H1 (cell line): Measurements from ENCODE around the gene PREX1. TPM values are rescaled to one million over a fixed set of nuclear protein-coding genes. Genes with fewer than 3 reads are reported as not detected.

Experiments
- CTCF ChIA-PET: fragments of 300-600 bp; sonication (Branson Sonifier 250); formaldehyde crosslinking; loops from one replicate; lab custom pipeline; 2021; ENCODE audit not compliant: partially characterized antibody; lab: Charles Lee
- POLR2A ChIA-PET: fragments of 300-600 bp; sonication (Branson Sonifier 250); formaldehyde crosslinking; loops from one replicate; lab custom pipeline; 2021; ENCODE audit warnings: inconsistent platforms; ENCODE audit not compliant: partially characterized antibody; lab: Charles Lee
- DNase-seq, 2 experiments: peaks; one replicate each; pipeline versions ENCODE4 v3.0.0 to v3.0.0-alpha.2; 2010 to 2022; ENCODE audit warnings: low spot score in 2 of 2, low read depth in 1 of 2, mixed read lengths in 1 of 2
- FAIRE-seq: peaks from 2 replicates; lab custom pipeline; 2011; peaks lifted over from hg19 to GRCh38; lab: Jason Lieb, UNC
- H2AFZ ChIP-seq: 2 replicates; pipeline ENCODE4 v1.8.1; 2012; ENCODE audit warnings: low read length, inconsistent platforms
- H2AK5ac ChIP-seq: 2 replicates; pipeline ENCODE4 v1.6.1; 2013; ENCODE audit warnings: low read depth, low read length
- H2BK120ac ChIP-seq: replicated peaks from 2 replicates; pipeline ENCODE3; 2013; ENCODE audit warnings: low read depth, low read length, inconsistent platforms
- H2BK12ac ChIP-seq: 2 replicates; pipeline ENCODE4 v1.6.1; 2013; ENCODE audit warnings: low read depth, low read length
- H2BK15ac ChIP-seq: 2 replicates; pipeline ENCODE4 v1.6.1; 2013; ENCODE audit warnings: low read length
- H2BK20ac ChIP-seq: 2 replicates; pipeline ENCODE4 v1.6.1; 2013; ENCODE audit warnings: low read length
- H2BK5ac ChIP-seq: 2 replicates; pipeline ENCODE4 v1.6.1; 2013; ENCODE audit warnings: low read depth, low read length
- H3K14ac ChIP-seq: 2 replicates; pipeline ENCODE4 v1.6.1; 2013; ENCODE audit warnings: inconsistent platforms; ENCODE audit not compliant: insufficient read length
- H3K18ac ChIP-seq: 2 replicates; pipeline ENCODE4 v1.6.1; 2013; ENCODE audit warnings: low read length; ENCODE audit errors: extremely low read depth
- H3K23ac ChIP-seq: 2 replicates; pipeline ENCODE4 v1.6.1; 2013; ENCODE audit warnings: inconsistent platforms; ENCODE audit not compliant: insufficient read length
- H3K23me2 ChIP-seq: 2 replicates; pipeline ENCODE4 v1.6.1; 2013; ENCODE audit warnings: low read depth, low read length
- H3K27ac ChIP-seq: 2 replicates; pipeline ENCODE4 v1.6.1; 2011; ENCODE audit warnings: low read depth, low read length, inconsistent platforms
- H3K27me3 ChIP-seq, 4 experiments: replicated peaks in 1 of 4; 1 replicate in 1 of 4; 2 replicates in 3 of 4; pipeline versions ENCODE4 v1.6.1 to v1.8.1; 2011 to 2013; ENCODE audit warnings: low read length in 3 of 4, mild to moderate bottlenecking in 3 of 4, inconsistent platforms in 2 of 4, mixed read lengths in 2 of 4, moderate library complexity in 1 of 4; ENCODE audit not compliant: control insufficient read depth in 3 of 4, insufficient read depth in 3 of 4; ENCODE audit errors: extremely low read depth in 1 of 4
- H3K36me3 ChIP-seq, 4 experiments: 2 replicates each; pipeline versions ENCODE4 v1.6.1 to v1.8.1; 2011 to 2013; ENCODE audit warnings: mild to moderate bottlenecking in 4 of 4, low read length in 3 of 4, moderate library complexity in 2 of 4, control low read depth in 1 of 4, inconsistent platforms in 1 of 4; ENCODE audit not compliant: insufficient read depth in 4 of 4, control insufficient read depth in 2 of 4
- H3K4ac ChIP-seq: replicated peaks from 2 replicates; pipeline ENCODE3; 2013; ENCODE audit warnings: low read length, low read depth, mixed read lengths, inconsistent platforms; ENCODE audit not compliant: insufficient read length
- H3K4me1 ChIP-seq, 4 experiments: replicated peaks in 1 of 4; 1 replicate in 1 of 4; 2 replicates in 3 of 4; pipeline versions ENCODE4 v1.6.1 to v1.8.1; 2011 to 2013; ENCODE audit warnings: low read length in 3 of 4, inconsistent platforms in 2 of 4, mixed read lengths in 1 of 4; ENCODE audit not compliant: insufficient read depth in 4 of 4, control insufficient read depth in 3 of 4
- H3K4me2 ChIP-seq, 2 experiments: 2 replicates each; pipeline versions ENCODE4 v1.6.1 to v1.8.1; 2011 to 2013; ENCODE audit warnings: low read depth in 2 of 2, low read length in 2 of 2, control low read depth in 1 of 2, inconsistent platforms in 1 of 2, mild to moderate bottlenecking in 1 of 2; ENCODE audit not compliant: insufficient read depth in 1 of 2
- H3K4me3 ChIP-seq, 4 experiments: fragments of 200-600, 300-600 bp in 1 of 4; sonication (generic), shearing (Covaris generic), sonication (Bioruptor Twin) in 1 of 4; 2 replicates each; pipeline versions ENCODE4 v1.5.1 to v1.8.1; 2011 to 2016; ENCODE audit warnings: low read length in 4 of 4, low read depth in 3 of 4, control low read depth in 2 of 4, inconsistent platforms in 2 of 4, mild to moderate bottlenecking in 2 of 4, mixed read lengths in 1 of 4, moderate library complexity in 1 of 4; ENCODE audit not compliant: insufficient read depth in 2 of 4; ENCODE audit errors: extremely low read depth in 1 of 4
- H3K56ac ChIP-seq: replicated peaks from 2 replicates; pipeline ENCODE3; 2013; ENCODE audit warnings: low read depth, mild to moderate bottlenecking, mixed read lengths, low read length, inconsistent platforms; ENCODE audit not compliant: insufficient read length
- H3K79me1 ChIP-seq: 2 replicates; pipeline ENCODE4 v1.6.1; 2013; ENCODE audit warnings: low read depth, low read length, control low read depth
- H3K79me2 ChIP-seq, 2 experiments: 2 replicates each; pipeline versions ENCODE4 v1.6.1 to v1.8.1; 2012 to 2013; ENCODE audit warnings: low read length in 2 of 2, mild to moderate bottlenecking in 2 of 2, inconsistent platforms in 1 of 2; ENCODE audit not compliant: insufficient read depth in 2 of 2, control insufficient read depth in 1 of 2
- H3K9ac ChIP-seq, 4 experiments: replicated peaks in 1 of 4; 1 replicate in 1 of 4; 2 replicates in 3 of 4; pipeline versions ENCODE4 v1.6.1 to v1.8.1; 2011 to 2013; ENCODE audit warnings: low read depth in 3 of 4, low read length in 3 of 4, control low read depth in 2 of 4, mild to moderate bottlenecking in 2 of 4, moderate library complexity in 2 of 4, inconsistent platforms in 1 of 4; ENCODE audit errors: extremely low read depth in 1 of 4
- H3K9me3 ChIP-seq, 2 experiments: 2 replicates each; pipeline versions ENCODE4 v1.6.1 to v1.8.1; 2012 to 2013; ENCODE audit warnings: mild to moderate bottlenecking in 2 of 2, moderate library complexity in 2 of 2, control low read depth in 1 of 2, inconsistent platforms in 1 of 2, low read depth in 1 of 2, low read length in 1 of 2, mixed read lengths in 1 of 2; ENCODE audit not compliant: insufficient read depth in 2 of 2
- H4K20me1 ChIP-seq, 2 experiments: replicated peaks in 1 of 2; 2 replicates each; pipeline versions ENCODE3 to v1.8.1; 2011 to 2013; ENCODE audit warnings: inconsistent platforms in 2 of 2, low read length in 2 of 2, mild to moderate bottlenecking in 1 of 2; ENCODE audit not compliant: insufficient read depth in 2 of 2, control insufficient read depth in 1 of 2
- H4K5ac ChIP-seq: 2 replicates; pipeline ENCODE4 v1.6.1; 2013; ENCODE audit warnings: low read length, low read depth, mixed read lengths, inconsistent platforms; ENCODE audit not compliant: insufficient read length
- H4K8ac ChIP-seq: 2 replicates; pipeline ENCODE4 v1.8.0; 2013; ENCODE audit warnings: mild to moderate bottlenecking, moderate library complexity, low read length, inconsistent platforms; ENCODE audit not compliant: insufficient read depth; ENCODE audit errors: extremely low read depth
- H4K91ac ChIP-seq: replicated peaks from 2 replicates; pipeline ENCODE3; 2013; ENCODE audit warnings: low read length, mixed read lengths, inconsistent platforms; ENCODE audit not compliant: insufficient read length
- ATF3 ChIP-seq: IDR thresholded peaks from 2 replicates; pipeline ENCODE4 v1.6.1; 2011; ENCODE audit warnings: low read depth, mild to moderate bottlenecking, low read length; ENCODE audit not compliant: insufficient read depth
- BRCA1 ChIP-seq: IDR thresholded peaks from 2 replicates; pipeline ENCODE4 v1.6.1; 2012; ENCODE audit warnings: low read depth, low read length, improper control_type of control experiment
- CHD1 ChIP-seq: IDR thresholded peaks from 2 replicates; pipeline ENCODE4 v1.6.1; 2012; ENCODE audit warnings: low read depth, low read length, improper control_type of control experiment
- CHD2 ChIP-seq: IDR thresholded peaks from 2 replicates; pipeline ENCODE4 v1.6.1; 2012; ENCODE audit warnings: low read length, improper control_type of control experiment
- HDAC2 ChIP-seq, 2 experiments: fragments of 300-600 bp in 1 of 2; sonication (generic) in 1 of 2; IDR thresholded peaks; 2 replicates each; pipeline ENCODE4 v1.6.1; 2011 to 2012; ENCODE audit warnings: low read depth in 2 of 2, low read length in 2 of 2, mild to moderate bottlenecking in 2 of 2, moderate library complexity in 2 of 2, borderline replicate concordance in 1 of 2, inconsistent platforms in 1 of 2
- MAX ChIP-seq: IDR thresholded peaks from 2 replicates; pipeline ENCODE4 v1.6.1; 2012; ENCODE audit warnings: inconsistent platforms
- POLR2A ChIP-seq, 2 experiments: IDR thresholded peaks; 1 replicate in 1 of 2; 2 replicates in 1 of 2; pipeline ENCODE4 v1.6.1; 2011; ENCODE audit warnings: low read depth in 2 of 2, low read length in 2 of 2, mild to moderate bottlenecking in 2 of 2; ENCODE audit errors: control extremely low read depth in 1 of 2
- RBBP5 ChIP-seq: IDR thresholded peaks from 2 replicates; pipeline ENCODE4 v1.7.1; 2012; ENCODE audit warnings: low read depth, mild to moderate bottlenecking, inconsistent platforms, low read length, moderate library complexity, borderline replicate concordance
- SIN3A ChIP-seq, 2 experiments: IDR thresholded peaks in 1 of 2; conservative IDR thresholded peaks in 1 of 2; 2 replicates each; pipeline ENCODE4 v1.6.1; 2011 to 2012; ENCODE audit warnings: low read length in 2 of 2, improper control_type of control experiment in 1 of 2, low read depth in 1 of 2, mild to moderate bottlenecking in 1 of 2
- SIX5 ChIP-seq: IDR thresholded peaks from 2 replicates; pipeline ENCODE4 v1.6.1; 2011; ENCODE audit warnings: mild to moderate bottlenecking, low read depth, low read length
- TCF12 ChIP-seq: IDR thresholded peaks from 2 replicates; pipeline ENCODE4 v1.6.1; 2011; ENCODE audit warnings: low read depth, mild to moderate bottlenecking, low read length
- YY1 ChIP-seq: IDR thresholded peaks from 2 replicates; pipeline ENCODE4 v1.6.1; 2011; ENCODE audit warnings: low read depth, mild to moderate bottlenecking, low read length
- WGBS, 2 experiments: shearing (Covaris generic) in 1 of 2; methylation state at CpG; one replicate each; pipeline versions ENCODE4 v1.1.6 to v1.1.7; 2013 to 2015; ENCODE audit warnings: low lambda C conversion rate in 2 of 2, mixed read lengths in 2 of 2, inconsistent platforms in 1 of 2, low coverage in 1 of 2, missing lambda C conversion rate in 1 of 2; ENCODE audit not compliant: insufficient replicate concordance in 2 of 2, insufficient coverage in 1 of 2, insufficient read length in 1 of 2; ENCODE audit errors: extremely low coverage in 1 of 2, missing lambda C conversion rate in 1 of 2; 5-methylcytosine and 5-hydroxymethylcytosine counted together
- polyA plus RNA-seq, 7 experiments: library from polyadenylated mRNA; depleted of rRNA in 3 of 7; stranded (reverse) in 5 of 7; unstranded in 2 of 7; fragments of >200 nt in 5 of 7; fragments of 200-250 nt in 2 of 7; gene quantifications; 1 replicate in 5 of 7; 2 replicates in 1 of 7; 4 replicates in 1 of 7; pipeline versions ENCODE4 v1.2.1 to v1.2.3, GENCODE V29; 2011 to 2013; ENCODE audit warnings: missing spikeins in 2 of 7, mixed read lengths in 2 of 7
- total RNA-seq: library from RNA; stranded (reverse); fragmentation: NEBNext Ultra II Directional; extraction: Animal tissue kit (Norgen Biotek cat#: 25700); gene quantifications from 2 replicates; pipeline ENCODE4 v1.2.1, GENCODE V29; 2021

The PREX1 gene
- total and polyA plus RNA-seq, 2 of the 8 experiments (the other 6 are each of a cell fraction or from before 2014, with no cell fraction given) = 10.7 to 12.8 TPM

DNA sequence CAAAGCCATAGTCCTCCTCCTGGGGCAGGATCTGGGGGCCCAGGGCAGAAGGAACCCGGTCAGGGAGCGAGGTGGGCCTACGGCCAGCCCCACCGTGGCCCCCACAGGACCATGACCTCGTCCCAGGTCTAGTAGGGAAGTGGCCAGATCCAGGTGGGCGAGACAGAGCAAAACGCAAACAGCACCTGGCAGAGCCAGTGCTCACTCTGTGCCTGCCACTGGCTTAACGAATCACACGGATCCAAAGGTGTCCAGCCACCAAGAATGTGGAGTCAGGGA is 169.7 kb downstream of the PREX1 start:
- DNase-seq (no peak), FAIRE-seq (no peak)
- H4K5ac ChIP-seq = no peak overlapping the region
- H3K4ac ChIP-seq = no peak overlapping the region
- no peak overlapping the region for H3K56ac ChIP-seq
- H3K23ac ChIP-seq = no peak overlapping the region
- ChIA-PET POLR2A (interaction anchor here (0.7 to 0.9 kb wide), 2 partner anchors 247 to 250 kb away, joined by 3 read pairs; no protein-coding TSS in a partner anchor), CTCF (interaction anchor here (0.6 to 10.5 kb wide), 79 partner anchors 10 to 955 kb away, joined by 3 to 186 read pairs (median 6); partner anchors contain the start of genes ARFGEF2 and PREX1)
- no peak overlapping the region for H3K14ac ChIP-seq
- H2AFZ ChIP-seq = no peak overlapping the region
- no peak overlapping the region for H4K91ac ChIP-seq
- no peak overlapping the region for H2AK5ac ChIP-seq
- H3K18ac ChIP-seq = no peak overlapping the region
- no peaks in the 10 kb centered on the region for H3K36me3 ChIP-seq
- no peak overlapping the region for H2BK120ac ChIP-seq
- H2BK5ac ChIP-seq = no peak overlapping the region
- no peaks in the 10 kb centered on the region for H3K79me2 ChIP-seq
- WGBS, 2 experiments = 83% methylated on average over 9 of the region's 9 CpGs; no CpG with 5 or more reads in 1 of the 2 experiments
- 0 out of 4 replicates have a peak, but pooled peaks cover 0 to 3% of the 10 kb centered on the region in 2 experiments for H3K9me3 ChIP-seq
- no peak overlapping the region for H2BK15ac ChIP-seq
- no peak overlapping the region for H3K27ac ChIP-seq
- no peaks in the 10 kb centered on the region; a peak in 1 of 7 replicates for H3K4me1 ChIP-seq
- no peaks in the 10 kb centered on the region; the same call in 1 of the 2 replicates for H3K23me2 ChIP-seq
- H3K4me2 ChIP-seq = no peak overlapping the region
- H4K20me1 ChIP-seq = no peaks in the 10 kb centered on the region
- H3K79me1 ChIP-seq = no peaks in the 10 kb centered on the region
- H3K9ac ChIP-seq = no peak overlapping the region
- H3K4me3 ChIP-seq = no peak overlapping the region
- no peak overlapping the region for H2BK12ac ChIP-seq
- no peaks in the 10 kb centered on the region for H3K27me3 ChIP-seq
- no peak overlapping the region for H4K8ac ChIP-seq
- no peak overlapping the region for H2BK20ac ChIP-seq
- TF ChIP-seq POLR2A (IDR thresholded peaks at IDR 0.05; ENCODE audit: control extremely low read depth in 1 of 2, low read depth in 2 of 2, low read length in 2 of 2) (no peak), BRCA1 (no peak), TCF12 (no peak), CHD1 (no peak), SIN3A (conservative IDR thresholded peaks at IDR 0.05 in 1 of 2, IDR thresholded peaks at IDR 0.05 in 1 of 2; ENCODE audit: low read depth in 1 of 2, low read length in 2 of 2) (no peak), SIX5 (no peak), YY1 (no peak), RBBP5 (no peak), ATF3 (no peak), MAX (no peak), CHD2 (no peak), HDAC2 (IDR thresholded peaks at IDR 0.05; ENCODE audit: borderline replicate concordance in 1 of 2, low read depth in 2 of 2, low read length in 2 of 2) (no peak)
